ENCODE measurements around the gene SERP2.

SERP2 gene

GRCh38 chr13:44359983-44360375, 13.6 kb upstream of the SERP2 start:
- DNase-seq = no peak

GRCh38 chr13:44362394-44363040, 11.1 kb upstream of the SERP2 start:
- DNase-seq = no peak

- DNase-seq = no peak
These were observed 9.8 kb upstream of the SERP2 start for GRCh38 chr13:44363631-44364344.

- DNase-seq = no peak
These were observed 9.2 kb upstream of the SERP2 start for GRCh38 chr13:44364345-44365000.

- DNase-seq = peak in 1 of 2 experiments; percentile 41
These were observed 8.6 kb upstream of the SERP2 start for GRCh38 chr13:44365008-44365407.

GRCh38 chr13:44365899-44366298, 7.7 kb upstream of the SERP2 start:
- DNase-seq = no peak

GRCh38 chr13:44368062-44368591, 5.5 kb upstream of the SERP2 start:
- DNase-seq = peak; percentile 78 to 89

- no peak for DNase-seq
These were observed 4.8 kb upstream of the SERP2 start for GRCh38 chr13:44368599-44369368.

GRCh38 chr13:44371421-44371820, 2.2 kb upstream of the SERP2 start:
- no peak for DNase-seq

- DNase-seq = no peak
These were observed 400 bp upstream of the SERP2 start for GRCh38 chr13:44373247-44373600.

GRCh38 chr13:44374348-44374712, 706 bp downstream of the SERP2 start:
- peak in 1 of 2 experiments; percentile 18 for DNase-seq

GRCh38 chr13:44378277-44378676, 4.7 kb downstream of the SERP2 start:
- DNase-seq = no peak

GRCh38 chr13:44379885-44380284, 6.3 kb downstream of the SERP2 start:
- DNase-seq = no peak

- DNase-seq = no peak
These were observed 7.0 kb downstream of the SERP2 start for GRCh38 chr13:44380404-44381165.

- DNase-seq = no peak
These were observed 9.1 kb downstream of the SERP2 start for GRCh38 chr13:44382635-44383145.

GRCh38 chr13:44383945-44384344, 10.3 kb downstream of the SERP2 start:
- no peak for DNase-seq

- no peak for DNase-seq
These were observed 11.2 kb downstream of the SERP2 start for GRCh38 chr13:44384778-44385177.

- no peak for DNase-seq
These were observed 11.8 kb downstream of the SERP2 start for GRCh38 chr13:44385401-44385800.

- no peak for DNase-seq
These were observed 12.2 kb downstream of the SERP2 start for GRCh38 chr13:44385847-44386246.

- no peak for DNase-seq
These were observed 13.4 kb downstream of the SERP2 start for GRCh38 chr13:44386913-44387556.

GRCh38 chr13:44388427-44389059, 14.9 kb downstream of the SERP2 start:
- no peak for DNase-seq

Measured in NCI-H524 (cell line).